Calu3 (cell line): ENCODE measurements around the gene GOSR2. TPM values are rescaled to one million over a fixed set of nuclear protein-coding genes. Genes with fewer than 3 reads are reported as not detected.

Experiments used
- BruUV-seq: library from RNA; stranded (reverse); fragments of 400-500 nt; replicated peaks from 2 replicates; lab custom pipeline; 2021; lab: Mats Ljungman, UMichigan
- CTCF ChIA-PET: fragments of 300-600 bp; sonication (Branson Sonifier 250); formaldehyde crosslinking; loops from one replicate; lab custom pipeline; 2022; ENCODE audit warnings: antibody characterized with exemption; lab: Charles Lee
- DNase-seq: peaks from one replicate; pipeline ENCODE4 v3.0.0; 2022
- H3K27ac Mint-ChIP-seq: one replicate; pipeline ENCODE4 v1.8.0; 2022; ENCODE audit warnings: mixed read lengths; ENCODE audit not compliant: unreplicated experiment
- H3K27me3 Mint-ChIP-seq: one replicate; pipeline ENCODE4 v1.8.0; 2022; ENCODE audit warnings: mixed read lengths; ENCODE audit not compliant: unreplicated experiment
- H3K36me3 Mint-ChIP-seq: one replicate; pipeline ENCODE4 v1.8.0; 2022; ENCODE audit warnings: mild to moderate bottlenecking, moderate library complexity, mixed read lengths; ENCODE audit not compliant: insufficient read depth, unreplicated experiment
- H3K4me1 Mint-ChIP-seq: one replicate; pipeline ENCODE4 v1.8.0; 2022; ENCODE audit warnings: mild to moderate bottlenecking, low read depth, mixed read lengths; ENCODE audit not compliant: unreplicated experiment
- H3K4me3 Mint-ChIP-seq: one replicate; pipeline ENCODE4 v1.8.0; 2022; ENCODE audit warnings: mild to moderate bottlenecking, low read depth, moderate library complexity, mixed read lengths; ENCODE audit not compliant: unreplicated experiment
- H3K9me3 Mint-ChIP-seq: one replicate; pipeline ENCODE4 v1.8.0; 2022; ENCODE audit warnings: low read depth, mixed read lengths; ENCODE audit not compliant: unreplicated experiment
- intact Hi-C: fragments of 100-400 bp; cut with micrococcal nuclease; formaldehyde crosslinking; loops from one replicate; pipeline ENCODE4 v1.10.0; 2022; ENCODE audit not compliant: unreplicated experiment
- total RNA-seq: library from RNA; stranded (reverse); gene quantifications from 2 replicates; pipeline ENCODE4 v1.2.3, GENCODE V29; 2022
- TF ChIP-seq, protein P1 (sequence below): fragments of 200-600 bp; IDR thresholded peaks from one replicate; pipeline ENCODE4 v1.8.0; 2022; ENCODE audit warnings: antibody characterized with exemption; ENCODE audit not compliant: unreplicated experiment

Gene GOSR2
- total RNA-seq, 1 experiment from 2014 or later, result 91.2 TPM

- no TSS peak for BruUV-seq
- TF ChIP-seq, protein P1, sequence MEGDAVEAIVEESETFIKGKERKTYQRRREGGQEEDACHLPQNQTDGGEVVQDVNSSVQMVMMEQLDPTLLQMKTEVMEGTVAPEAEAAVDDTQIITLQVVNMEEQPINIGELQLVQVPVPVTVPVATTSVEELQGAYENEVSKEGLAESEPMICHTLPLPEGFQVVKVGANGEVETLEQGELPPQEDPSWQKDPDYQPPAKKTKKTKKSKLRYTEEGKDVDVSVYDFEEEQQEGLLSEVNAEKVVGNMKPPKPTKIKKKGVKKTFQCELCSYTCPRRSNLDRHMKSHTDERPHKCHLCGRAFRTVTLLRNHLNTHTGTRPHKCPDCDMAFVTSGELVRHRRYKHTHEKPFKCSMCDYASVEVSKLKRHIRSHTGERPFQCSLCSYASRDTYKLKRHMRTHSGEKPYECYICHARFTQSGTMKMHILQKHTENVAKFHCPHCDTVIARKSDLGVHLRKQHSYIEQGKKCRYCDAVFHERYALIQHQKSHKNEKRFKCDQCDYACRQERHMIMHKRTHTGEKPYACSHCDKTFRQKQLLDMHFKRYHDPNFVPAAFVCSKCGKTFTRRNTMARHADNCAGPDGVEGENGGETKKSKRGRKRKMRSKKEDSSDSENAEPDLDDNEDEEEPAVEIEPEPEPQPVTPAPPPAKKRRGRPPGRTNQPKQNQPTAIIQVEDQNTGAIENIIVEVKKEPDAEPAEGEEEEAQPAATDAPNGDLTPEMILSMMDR, result peak; percentile 95
- peak; percentile 90 for DNase-seq
- intact Hi-C loops, result loop anchor here (2.0 kb wide), 1 partner anchor 98 kb away; no protein-coding TSS in a partner anchor
- no peak overlapping the region for H3K4me3 Mint-ChIP-seq
- CTCF ChIA-PET, result interaction anchor here (0.6 to 1.4 kb wide), 3 partner anchors 38 to 166 kb away, joined by 3 to 5 read pairs (median 3); partner anchors contain the start of gene RPRML
- H3K27me3 Mint-ChIP-seq, result no peaks in the 10 kb centered on the region
- H3K27ac Mint-ChIP-seq, result peak overlapping the region; percentile 41
- no peaks in the 10 kb centered on the region for H3K9me3 Mint-ChIP-seq
- H3K36me3 Mint-ChIP-seq, result peaks cover 66% of the 10 kb centered on the region
- peaks cover 25% of the 10 kb centered on the region for H3K4me1 Mint-ChIP-seq
These were observed 17.9 kb downstream of the GOSR2 start for GRCh38 chr17:46940692-46941404.

- Mint-ChIP-seq H3K27me3 (no peaks in the 10 kb centered on the region), H3K4me1 (peaks cover 25% of the 10 kb centered on the region), H3K9me3 (no peaks in the 10 kb centered on the region), H3K4me3 (no peak overlapping the region), H3K27ac (no peak overlapping the region), H3K36me3 (peaks cover 53% of the 10 kb centered on the region)
- DNase-seq, result peak; percentile 91
- intact Hi-C loops, result loop anchor here (1.0 kb wide), 1 partner anchor 59 kb away; no protein-coding TSS in a partner anchor
- no TSS peak for BruUV-seq
- CTCF ChIA-PET, result interaction anchor here (0.7 to 2.6 kb wide), 8 partner anchors 16 to 84 kb away, joined by 3 to 45 read pairs (median 5); partner anchors contain the start of gene RPRML
- TF ChIP-seq, protein P1, result peak; percentile 90
These were observed 19.7 kb downstream of the GOSR2 start for GRCh38 chr17:46942441-46943217.

GRCh38 chr17:46943218-46943500 lies 20.2 kb downstream of the GOSR2 start:
- TF ChIP-seq, protein P1, result no peak
- no TSS peak for BruUV-seq
- CTCF ChIA-PET, result interaction anchor here (0.7 to 2.6 kb wide), 6 partner anchors 19 to 63 kb away, joined by 3 to 45 read pairs (median 5); partner anchors contain the start of gene RPRML
- Mint-ChIP-seq H3K4me3 (peak overlapping the region; percentile 23), H3K36me3 (peaks cover 52% of the 10 kb centered on the region), H3K27me3 (no peaks in the 10 kb centered on the region), H3K27ac (peak overlapping the region; percentile 88), H3K9me3 (no peaks in the 10 kb centered on the region), H3K4me1 (peaks cover 25% of the 10 kb centered on the region)
- intact Hi-C loops, result no loop called here
- DNase-seq, result no peak

GRCh38 chr17:46943501-46944393 lies 20.8 kb downstream of the GOSR2 start:
- CTCF ChIA-PET, result interaction anchor here (1.6 to 2.6 kb wide), 2 partner anchors 35 to 56 kb away, joined by 6 to 45 read pairs; partner anchors contain the start of gene RPRML
- H3K4me1 Mint-ChIP-seq, result peaks cover 25% of the 10 kb centered on the region
- no peak for DNase-seq
- BruUV-seq, result no TSS peak
- TF ChIP-seq, protein P1, result no peak
- H3K4me3 Mint-ChIP-seq, result peak overlapping the region; percentile 23
- H3K36me3 Mint-ChIP-seq, result peaks cover 47% of the 10 kb centered on the region
- peak overlapping the region; percentile 88 for H3K27ac Mint-ChIP-seq
- intact Hi-C loops, result no loop called here
- no peaks in the 10 kb centered on the region for H3K27me3 Mint-ChIP-seq
- no peaks in the 10 kb centered on the region for H3K9me3 Mint-ChIP-seq
